Endothelial cell of umbilical vein (primary cell): ENCODE measurements around the gene LARP1. TPM values are rescaled to one million over a fixed set of nuclear protein-coding genes. Genes with fewer than 3 reads are reported as not detected.

Source experiments
- BruUV-seq: library from RNA; stranded (reverse); fragments of 400-500 nt; replicated peaks from 2 replicates; lab custom pipeline; 2021; lab: Mats Ljungman, UMichigan
- CTCF ChIA-PET: fragments of 300-600, 350-600 bp; sonication (Branson Sonifier 250); formaldehyde crosslinking; loops from one replicate; lab custom pipeline; 2021; ENCODE audit warnings: antibody characterized with exemption, inconsistent platforms; lab: Charles Lee
- POLR2A ChIA-PET: fragments of 300-600, 350-600 bp; sonication (Branson Sonifier 250); formaldehyde crosslinking; loops from one replicate; lab custom pipeline; 2021; ENCODE audit warnings: antibody characterized with exemption, inconsistent platforms; lab: Charles Lee
- DNase-seq: peaks from one replicate; pipeline ENCODE4 v3.0.0-alpha.2; 2011; ENCODE audit warnings: low read depth, low spot score
- FAIRE-seq: peaks from 2 replicates; lab custom pipeline; 2011; peaks lifted over from hg19 to GRCh38; lab: Jason Lieb, UNC
- H2AFZ ChIP-seq: 2 replicates; pipeline ENCODE4 v1.6.0; 2012; ENCODE audit warnings: low read depth, low read length, control low read depth, inconsistent platforms
- H3K27ac ChIP-seq: 2 replicates; pipeline ENCODE4 v1.5.1; 2011; ENCODE audit warnings: low read depth, mild to moderate bottlenecking, control low read depth, low read length, moderate library complexity; ENCODE audit not compliant: insufficient read depth
- H3K27me3 ChIP-seq, 2 experiments: 2 replicates each; pipeline versions ENCODE4 v1.6.0 to v1.6.1; 2011; ENCODE audit warnings: low read length in 2 of 2, mixed read lengths in 1 of 2; ENCODE audit not compliant: control insufficient read depth in 2 of 2, insufficient read depth in 2 of 2
- H3K36me3 ChIP-seq, 2 experiments: 2 replicates in 1 of 2; 3 replicates in 1 of 2; pipeline ENCODE4 v1.5.1; 2011; ENCODE audit warnings: low read length in 2 of 2, mild to moderate bottlenecking in 1 of 2, moderate library complexity in 1 of 2; ENCODE audit not compliant: control insufficient read depth in 2 of 2, insufficient read depth in 2 of 2; ENCODE audit errors: extremely low read depth in 1 of 2
- H3K4me1 ChIP-seq: 3 replicates; pipeline ENCODE4 v1.5.1; 2011; ENCODE audit warnings: mild to moderate bottlenecking, low read length; ENCODE audit not compliant: control insufficient read depth, insufficient read depth; ENCODE audit errors: extremely low read depth
- H3K4me2 ChIP-seq: 2 replicates; pipeline ENCODE4 v1.6.1; 2011; ENCODE audit warnings: low read length, control low read depth, mixed read lengths; ENCODE audit not compliant: insufficient read depth
- H3K4me3 ChIP-seq, 3 experiments: fragments of 200-600 bp in 1 of 3; sonication (generic), shearing (Covaris generic) in 1 of 3; replicated peaks in 1 of 3; 2 replicates each; pipeline ENCODE4 v1.5.1; 2011 to 2016; ENCODE audit warnings: control low read depth in 3 of 3, low read length in 3 of 3, mild to moderate bottlenecking in 2 of 3, inconsistent platforms in 1 of 3, low read depth in 1 of 3, moderate library complexity in 1 of 3; ENCODE audit not compliant: insufficient read depth in 1 of 3
- H3K79me2 ChIP-seq: 2 replicates; pipeline ENCODE4 v1.6.0; 2012; ENCODE audit warnings: low read length, inconsistent platforms; ENCODE audit not compliant: control insufficient read depth, insufficient read depth
- H3K9ac ChIP-seq: replicated peaks from 2 replicates; pipeline ENCODE3; 2011; ENCODE audit warnings: low read length, control low read depth; ENCODE audit not compliant: insufficient read depth; ENCODE audit errors: extremely low read depth
- H3K9me1 ChIP-seq: replicated peaks from 3 replicates; pipeline ENCODE4 v1.6.0; 2011; ENCODE audit warnings: mild to moderate bottlenecking, low read length; ENCODE audit not compliant: control insufficient read depth, insufficient read depth; ENCODE audit errors: extremely low read depth
- H3K9me3 ChIP-seq: replicated peaks from 2 replicates; pipeline ENCODE4 v1.5.1; 2012; ENCODE audit warnings: low read length, inconsistent platforms; ENCODE audit not compliant: control insufficient read depth, insufficient read depth
- H4K20me1 ChIP-seq: replicated peaks from 2 replicates; pipeline ENCODE3; 2011; ENCODE audit warnings: mild to moderate bottlenecking, low read length; ENCODE audit not compliant: control insufficient read depth, insufficient read depth; ENCODE audit errors: extremely low read depth
- CTCF ChIP-seq, 2 donors: IDR thresholded peaks; 1 replicate in 1 of 2; 2 replicates in 1 of 2; pipeline ENCODE4 v1.5.1; 2011; ENCODE audit warnings: low read length in 2 of 2, mild to moderate bottlenecking in 2 of 2, moderate library complexity in 2 of 2, control low read depth in 1 of 2, inconsistent platforms in 1 of 2, low read depth in 1 of 2; ENCODE audit not compliant: insufficient read depth in 1 of 2; ENCODE audit errors: extremely low read depth in 1 of 2
- FOS ChIP-seq: IDR thresholded peaks from 2 replicates; pipeline ENCODE4 v1.6.1; 2011; ENCODE audit warnings: mild to moderate bottlenecking, low read length, moderate library complexity, borderline replicate concordance; ENCODE audit not compliant: insufficient read depth
- GATA2 ChIP-seq: IDR thresholded peaks from 2 replicates; pipeline ENCODE4 v1.7.0; 2011; ENCODE audit warnings: low read depth, mild to moderate bottlenecking, moderate library complexity, mixed read lengths, low read length; ENCODE audit not compliant: insufficient read length, insufficient read depth
- JUN ChIP-seq: IDR thresholded peaks from 2 replicates; pipeline ENCODE4 v1.6.1; 2011; ENCODE audit warnings: borderline replicate concordance, low read depth; ENCODE audit not compliant: insufficient read length, insufficient read depth
- MAX ChIP-seq: IDR thresholded peaks from 2 replicates; pipeline ENCODE4 v1.6.1; 2011; ENCODE audit not compliant: insufficient read depth, insufficient read length
- MYC ChIP-seq: IDR thresholded peaks from one replicate; pipeline ENCODE4 v1.6.1; 2011; ENCODE audit warnings: mild to moderate bottlenecking, low read depth, low read length
- POLR2AphosphoS5 ChIP-seq: IDR thresholded peaks from 2 replicates; pipeline ENCODE4 v1.6.1; 2012; ENCODE audit warnings: low read depth, mild to moderate bottlenecking, control low read depth, low read length, moderate library complexity; ENCODE audit not compliant: insufficient read depth
- dilution Hi-C: fragments of 300-500 bp; cut with MboI; formaldehyde crosslinking; loops from one replicate; pipeline ENCODE4 v1.15.0; 2019; ENCODE audit warnings: low sequenced_read_pairs; ENCODE audit not compliant: extremely low pct_ligation_motif_present
- intact Hi-C: fragments of 100-400 bp; cut with micrococcal nuclease; formaldehyde crosslinking; loops from one replicate; pipeline ENCODE4 v1.10.0; 2022
- polyA plus RNA-seq, 4 experiments: library from polyadenylated mRNA; depleted of rRNA in 3 of 4; stranded (reverse) in 3 of 4; unstranded in 1 of 4; fragments of >200 nt; gene quantifications; 2 replicates each; pipeline versions ENCODE4 v1.2.1 to v1.2.3, GENCODE V29; 2011 to 2012; ENCODE audit warnings: missing spikeins in 1 of 4
- total RNA-seq: library from RNA; stranded (reverse); gene quantifications from 2 replicates; pipeline ENCODE4 v1.2.3, GENCODE V29; 2021

The LARP1 gene
- total and polyA plus RNA-seq, 2 donors (not counting 3 experiments of a cell fraction or from before 2014, with no cell fraction given), result 70.4 to 252 TPM

- POLR2A ChIA-PET, result no interaction called here
- intact Hi-C loops, result no loop called here
Measured at GRCh38 chr5:154865466-154866184, 110.4 kb downstream of the LARP1 start.

More at GRCh38 chr5:154865466-154866184, 110.4 kb downstream of the LARP1 start:
- H4K20me1 ChIP-seq, result peaks cover 3% of the 10 kb centered on the region
- H3K4me1 ChIP-seq, result peaks cover 9% of the 10 kb centered on the region
- H3K27me3 ChIP-seq, result no peaks in the 10 kb centered on the region
- dilution Hi-C loops, result no loop called here
- no peak overlapping the region for H3K9ac ChIP-seq
- no peaks in the 10 kb centered on the region for H3K9me1 ChIP-seq
- peaks cover 49% of the 10 kb centered on the region for H3K79me2 ChIP-seq
- TF ChIP-seq MAX (no peak), GATA2 (no peak), POLR2AphosphoS5 (no peak), JUN (no peak), MYC (no peak), CTCF (IDR thresholded peaks at IDR 0.05; ENCODE audit: extremely low read depth in 1 of 2, insufficient read depth in 1 of 2, low read depth in 1 of 2, low read length in 2 of 2) (no peak), FOS (no peak)
- no peak overlapping the region for H2AFZ ChIP-seq
- FAIRE-seq (no peak), DNase-seq (no peak)
- no peaks in the 10 kb centered on the region for H3K9me3 ChIP-seq
- H3K27ac ChIP-seq, result no peak overlapping the region
- H3K36me3 ChIP-seq, result peaks cover 14 to 17% of the 10 kb centered on the region in 2 experiments
- H3K4me3 ChIP-seq, result no peak overlapping the region
- no peak overlapping the region for H3K4me2 ChIP-seq
- no TSS peak for BruUV-seq
- CTCF ChIA-PET, result no interaction called here
